ENCODE measurements around the gene CST11.

The CST11 gene

GRCh38 chr20:23419995-23420901 lies 32.4 kb downstream of the CST11 start:
- DNase-seq (ENCODE audit: low read depth in 2 of 2): peak; percentile 31 to 37

GRCh38 chr20:23419657-23419994 lies 33.0 kb downstream of the CST11 start:
- DNase-seq (ENCODE audit: low read depth in 2 of 2): no peak

GRCh38 chr20:23417861-23418260 lies 34.8 kb downstream of the CST11 start:
- DNase-seq (ENCODE audit: low read depth in 2 of 2): no peak

- no peak for DNase-seq (ENCODE audit: low read depth in 2 of 2)
Measured at GRCh38 chr20:23415959-23416583, 36.6 kb downstream of the CST11 start.

- no peak for DNase-seq (ENCODE audit: low read depth in 2 of 2)
Measured at GRCh38 chr20:23415555-23415954, 37.1 kb downstream of the CST11 start.

- DNase-seq (ENCODE audit: low read depth in 2 of 2): no peak
Measured at GRCh38 chr20:23414526-23415188, 38.0 kb downstream of the CST11 start.

GRCh38 chr20:23413862-23414422 lies 38.7 kb downstream of the CST11 start:
- DNase-seq (ENCODE audit: low read depth in 2 of 2): no peak

GRCh38 chr20:23412026-23412425 lies 40.6 kb downstream of the CST11 start:
- DNase-seq (ENCODE audit: low read depth in 2 of 2): peak in 1 of 2 experiments; percentile 11

- no peak for DNase-seq (ENCODE audit: low read depth in 2 of 2)
Measured at GRCh38 chr20:23410916-23411695, 41.6 kb downstream of the CST11 start.

- DNase-seq (ENCODE audit: low read depth in 2 of 2): no peak
Measured at GRCh38 chr20:23409800-23410199, 42.9 kb downstream of the CST11 start.

- DNase-seq (ENCODE audit: low read depth in 2 of 2): no peak
Measured at GRCh38 chr20:23408957-23409356, 43.7 kb downstream of the CST11 start.

GRCh38 chr20:23407781-23408464 lies 44.8 kb downstream of the CST11 start:
- no peak for DNase-seq (ENCODE audit: low read depth in 2 of 2)

GRCh38 chr20:23406880-23407279 lies 45.8 kb downstream of the CST11 start:
- DNase-seq (ENCODE audit: low read depth in 2 of 2): no peak

GRCh38 chr20:23404196-23404595 lies 48.5 kb downstream of the CST11 start:
- DNase-seq (ENCODE audit: low read depth in 2 of 2): no peak

GRCh38 chr20:23403751-23404150 lies 48.9 kb downstream of the CST11 start:
- DNase-seq (ENCODE audit: low read depth in 2 of 2): no peak

- no peak for DNase-seq (ENCODE audit: low read depth in 2 of 2)
Measured at GRCh38 chr20:23401051-23401450, 51.6 kb downstream of the CST11 start.
